Neuronal stem cell (in vitro differentiated cells): ENCODE data around the gene MAP1B.

ENCODE experiments used
- DNase-seq: peaks from one replicate; pipeline ENCODE4 v3.0.0-alpha.2; 2013; ENCODE audit warnings: low spot score
- H2AFZ ChIP-seq: one replicate; pipeline ENCODE4 v1.6.1; 2013; ENCODE audit warnings: mild to moderate bottlenecking, low read length, inconsistent platforms
- H2AK5ac ChIP-seq: 2 replicates; pipeline ENCODE4 v1.6.1; 2013; ENCODE audit warnings: low read depth, mild to moderate bottlenecking, inconsistent platforms, low read length, moderate library complexity, mixed read lengths
- H2BK120ac ChIP-seq: 2 replicates; pipeline ENCODE4 v1.6.1; 2013; ENCODE audit warnings: low read depth, mild to moderate bottlenecking, inconsistent platforms, low read length, moderate library complexity, mixed read lengths
- H2BK12ac ChIP-seq: one replicate; pipeline ENCODE4 v1.6.1; 2013; ENCODE audit warnings: low read length, inconsistent platforms
- H2BK15ac ChIP-seq: 2 replicates; pipeline ENCODE4 v1.6.1; 2013; ENCODE audit warnings: mild to moderate bottlenecking, low read length, inconsistent platforms, mixed read lengths
- H2BK5ac ChIP-seq: one replicate; pipeline ENCODE4 v1.6.1; 2013; ENCODE audit warnings: inconsistent platforms, mild to moderate bottlenecking, low read length, moderate library complexity
- H3K14ac ChIP-seq: one replicate; pipeline ENCODE4 v1.6.1; 2013; ENCODE audit warnings: low read length, inconsistent platforms
- H3K18ac ChIP-seq: 2 replicates; pipeline ENCODE4 v1.6.1; 2013; ENCODE audit warnings: low read length, inconsistent platforms
- H3K23ac ChIP-seq: 2 replicates; pipeline ENCODE4 v1.6.1; 2013; ENCODE audit warnings: low read depth, mild to moderate bottlenecking, mixed read lengths, low read length, inconsistent platforms; ENCODE audit not compliant: poor library complexity
- H3K27ac ChIP-seq: replicated peaks from 3 replicates; pipeline ENCODE4 v1.5.1; 2013; ENCODE audit warnings: low read length, inconsistent platforms
- H3K27me3 ChIP-seq, 3 experiments: 2 replicates each; pipeline ENCODE4 v1.6.1; 2013; ENCODE audit warnings: low read length in 3 of 3, mild to moderate bottlenecking in 2 of 3, inconsistent platforms in 1 of 3, low read depth in 1 of 3, mixed read lengths in 1 of 3, moderate library complexity in 1 of 3; ENCODE audit not compliant: control insufficient read depth in 3 of 3, insufficient read depth in 3 of 3
- H3K36me3 ChIP-seq, 2 donors: replicated peaks in 1 of 2; 2 replicates each; pipeline ENCODE4 v1.6.1; 2013; ENCODE audit warnings: low read length in 2 of 2; ENCODE audit not compliant: control insufficient read depth in 2 of 2, insufficient read depth in 2 of 2
- H3K4ac ChIP-seq: 2 replicates; pipeline ENCODE4 v1.6.1; 2013; ENCODE audit warnings: inconsistent platforms, mild to moderate bottlenecking, low read length, moderate library complexity
- H3K4me1 ChIP-seq, 2 donors: 1 replicate in 1 of 2; 2 replicates in 1 of 2; pipeline ENCODE4 v1.6.1; 2013; ENCODE audit warnings: low read length in 2 of 2, low read depth in 1 of 2; ENCODE audit not compliant: control insufficient read depth in 2 of 2, insufficient read depth in 1 of 2
- H3K4me2 ChIP-seq: one replicate; pipeline ENCODE4 v1.6.1; 2013; ENCODE audit warnings: mild to moderate bottlenecking, low read length, inconsistent platforms; ENCODE audit not compliant: insufficient read depth, poor library complexity, severe bottlenecking
- H3K4me3 ChIP-seq, 2 donors: 2 replicates each; pipeline ENCODE4 v1.5.1; 2013; ENCODE audit warnings: low read length in 2 of 2, mild to moderate bottlenecking in 2 of 2, inconsistent platforms in 1 of 2, moderate library complexity in 1 of 2
- H3K79me1 ChIP-seq: one replicate; pipeline ENCODE4 v1.6.1; 2013; ENCODE audit warnings: low read depth, mild to moderate bottlenecking, inconsistent platforms, low read length, moderate library complexity
- H3K9ac ChIP-seq: one replicate; pipeline ENCODE4 v1.6.1; 2013; ENCODE audit warnings: mild to moderate bottlenecking, low read depth, low read length, inconsistent platforms; ENCODE audit not compliant: poor library complexity
- H3K9me3 ChIP-seq, 2 donors: replicated peaks in 1 of 2; 2 replicates each; pipeline versions ENCODE3 to v1.6.1; 2013; ENCODE audit warnings: low read length in 2 of 2, mild to moderate bottlenecking in 2 of 2, inconsistent platforms in 1 of 2, low read depth in 1 of 2, mixed read lengths in 1 of 2, moderate library complexity in 1 of 2; ENCODE audit not compliant: control insufficient read depth in 2 of 2, insufficient read depth in 1 of 2
- H4K8ac ChIP-seq: one replicate; pipeline ENCODE4 v1.6.1; 2013; ENCODE audit warnings: low read depth, mild to moderate bottlenecking, inconsistent platforms, low read length, moderate library complexity
- H4K91ac ChIP-seq: one replicate; pipeline ENCODE4 v1.6.1; 2013; ENCODE audit warnings: low read length, low read depth, mild to moderate bottlenecking, inconsistent platforms; ENCODE audit not compliant: poor library complexity
- WGBS, 2 donors: extraction: QIAGEN DNeasy Blood & Tissue Kit; methylation state at CpG; one replicate each; pipeline ENCODE4 v1.1.7; 2013; ENCODE audit warnings: missing lambda C conversion rate in 2 of 2, mixed read lengths in 1 of 2; ENCODE audit not compliant: insufficient read length in 2 of 2, insufficient replicate concordance in 1 of 2; ENCODE audit errors: extremely low coverage in 2 of 2; 5-methylcytosine and 5-hydroxymethylcytosine counted together

Gene MAP1B

GRCh38 chr5:72242796-72243475, 135.7 kb downstream of the MAP1B start:
- Histone ChIP-seq H3K14ac (no peak overlapping the region), H3K18ac (no peak overlapping the region), H3K9me3 (no peaks in the 10 kb centered on the region), H2BK120ac (no peak overlapping the region), H3K27ac (peak overlapping the region; percentile 30), H2BK12ac (no peak overlapping the region), H2BK5ac (no peak overlapping the region), H2AFZ (peak overlapping the region; percentile 75), H4K91ac (no peak overlapping the region), H2AK5ac (no peak overlapping the region), H4K8ac (no peak overlapping the region), H3K4me1 (peaks cover 24 to 41% of the 10 kb centered on the region in 2 donors), H3K79me1 (no peaks in the 10 kb centered on the region), H3K4me3 (no peak overlapping the region), H3K36me3 (peaks cover 0 to under 1% of the 10 kb centered on the region in 2 donors), H2BK15ac (no peak overlapping the region), H3K4ac (no peak overlapping the region), H3K4me2 (no peak overlapping the region), H3K9ac (no peak overlapping the region), H3K27me3 (no peaks in the 10 kb centered on the region), H3K23ac (no peak overlapping the region)
- no CpG with 5 or more reads among the region's 7 CpGs for WGBS, 2 donors
- peak; percentile 45 for DNase-seq

- H3K4me1 ChIP-seq, result peaks cover 25 to 46% of the 10 kb centered on the region in 2 donors
- whole genome bisulfite sequencing, 2 donors, result no CpG with 5 or more reads among the region's 2 CpGs
- H4K8ac ChIP-seq, result no peak overlapping the region
- H2BK5ac ChIP-seq, result no peak overlapping the region
- no peak overlapping the region for H2BK12ac ChIP-seq
- H2AFZ ChIP-seq, result no peak overlapping the region
- no peak overlapping the region for H3K9ac ChIP-seq
- H3K14ac ChIP-seq, result no peak overlapping the region
- H2BK15ac ChIP-seq, result no peak overlapping the region
- no peak for DNase-seq
- no peak overlapping the region for H4K91ac ChIP-seq
- no peak overlapping the region for H3K4me2 ChIP-seq
- no peak overlapping the region for H3K4ac ChIP-seq
- no peak overlapping the region for H2AK5ac ChIP-seq
- H3K27ac ChIP-seq, result no peak overlapping the region
- no peaks in the 10 kb centered on the region for H3K79me1 ChIP-seq
- H3K23ac ChIP-seq, result no peak overlapping the region
- no peaks in the 10 kb centered on the region for H3K27me3 ChIP-seq
- no peak overlapping the region for H2BK120ac ChIP-seq
- no peaks in the 10 kb centered on the region for H3K9me3 ChIP-seq
- no peak overlapping the region for H3K4me3 ChIP-seq
- no peak overlapping the region for H3K18ac ChIP-seq
- no peaks in the 10 kb centered on the region for H3K36me3 ChIP-seq
These were observed 136.4 kb downstream of the MAP1B start for GRCh38 chr5:72243706-72244105.

GRCh38 chr5:72244862-72245371, 137.6 kb downstream of the MAP1B start:
- Histone ChIP-seq H3K4me2 (no peak overlapping the region), H2BK5ac (no peak overlapping the region), H3K27me3 (no peaks in the 10 kb centered on the region), H3K14ac (no peak overlapping the region), H2BK120ac (no peak overlapping the region), H3K36me3 (no peaks in the 10 kb centered on the region), H3K9ac (no peak overlapping the region), H2BK15ac (no peak overlapping the region), H2BK12ac (no peak overlapping the region), H3K4me3 (no peak overlapping the region), H2AK5ac (no peak overlapping the region), H3K4ac (no peak overlapping the region), H3K4me1 (peaks cover 25 to 49% of the 10 kb centered on the region in 2 donors), H2AFZ (no peak overlapping the region), H4K8ac (no peak overlapping the region), H3K23ac (no peak overlapping the region), H3K27ac (no peak overlapping the region), H4K91ac (no peak overlapping the region), H3K18ac (no peak overlapping the region), H3K9me3 (no peaks in the 10 kb centered on the region), H3K79me1 (no peaks in the 10 kb centered on the region)
- no CpG with 5 or more reads among the region's 2 CpGs for WGBS, 2 donors
- DNase-seq, result no peak

- Histone ChIP-seq H3K4me1 (peaks cover 25 to 49% of the 10 kb centered on the region in 2 donors), H2AFZ (no peak overlapping the region), H4K91ac (no peak overlapping the region), H2BK120ac (no peak overlapping the region), H2AK5ac (no peak overlapping the region), H3K9ac (no peak overlapping the region), H3K23ac (no peak overlapping the region), H3K14ac (no peak overlapping the region), H3K4me2 (no peak overlapping the region), H3K9me3 (no peaks in the 10 kb centered on the region), H3K4ac (no peak overlapping the region), H3K18ac (no peak overlapping the region), H3K36me3 (no peaks in the 10 kb centered on the region), H2BK15ac (no peak overlapping the region), H3K4me3 (no peak overlapping the region), H4K8ac (no peak overlapping the region), H2BK5ac (no peak overlapping the region), H3K27me3 (no peaks in the 10 kb centered on the region), H3K79me1 (no peaks in the 10 kb centered on the region), H3K27ac (no peak overlapping the region), H2BK12ac (no peak overlapping the region)
- DNase-seq, result no peak
- WGBS, 2 donors, result no CpG with 5 or more reads among the region's 1 CpG
These were observed 138.3 kb downstream of the MAP1B start for GRCh38 chr5:72245546-72245945.
